Measurements from ENCODE around the gene PRSS53. TPM values are rescaled to one million over a fixed set of nuclear protein-coding genes. Genes with fewer than 3 reads are reported as not detected.

The PRSS53 gene
- total RNA-seq, 1 experiment from 2014 or later: 1.3 TPM

- peak; percentile 92 for DNase-seq
Observed at GRCh38 chr16:31093132-31093703, 4.5 kb upstream of the PRSS53 start.

DNA sequence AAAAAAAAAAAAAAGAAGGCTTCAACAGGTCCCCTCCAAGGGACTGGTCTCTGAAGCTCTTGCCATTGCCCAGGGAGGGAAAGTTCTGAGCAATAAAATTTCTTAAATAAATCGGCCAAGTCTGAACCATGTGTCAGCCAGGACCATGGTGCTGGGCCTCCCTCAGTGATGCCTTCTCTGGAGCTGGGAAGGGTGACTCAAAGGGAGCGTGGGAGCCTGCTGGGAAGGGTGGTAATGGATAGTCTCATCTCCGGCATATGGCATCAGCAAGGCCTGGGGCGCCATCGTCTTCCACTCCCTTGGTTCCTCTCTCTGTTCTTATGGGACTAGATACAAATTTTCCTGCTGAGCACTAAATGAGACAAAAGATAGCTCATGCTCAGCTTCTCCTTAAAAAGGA is 3.6 kb upstream of the PRSS53 start:
- peak; percentile 16 for DNase-seq
- Histone ChIP-seq H3K4me3 (ENCODE audit: insufficient read depth, low read depth, low read length) (no peak overlapping the region), H3K27me3 (ENCODE audit: control insufficient read depth, insufficient read depth, low read length) (no peaks in the 10 kb centered on the region), H3K36me3 (replicated peaks; ENCODE audit: control insufficient read depth, insufficient read depth, low read length) (peaks cover 12% of the 10 kb centered on the region)

More at GRCh38 chr16:31093132-31093703, 4.5 kb upstream of the PRSS53 start:
- Histone ChIP-seq H3K36me3 (replicated peaks; ENCODE audit: control insufficient read depth, insufficient read depth, low read length) (peaks cover 12% of the 10 kb centered on the region), H3K27me3 (ENCODE audit: control insufficient read depth, insufficient read depth, low read length) (no peaks in the 10 kb centered on the region), H3K4me3 (ENCODE audit: insufficient read depth, low read depth, low read length) (peak overlapping the region; percentile 95)

- no peaks in the 10 kb centered on the region for H3K27me3 ChIP-seq (ENCODE audit: control insufficient read depth, insufficient read depth, low read length)
- H3K36me3 ChIP-seq (replicated peaks; ENCODE audit: control insufficient read depth, insufficient read depth, low read length): peaks cover 12% of the 10 kb centered on the region
- DNase-seq: no peak
- H3K4me3 ChIP-seq (ENCODE audit: insufficient read depth, low read depth, low read length): no peak overlapping the region
Observed at GRCh38 chr16:31090540-31090939, 1.8 kb upstream of the PRSS53 start.

- DNase-seq: no peak
- Histone ChIP-seq H3K4me3 (ENCODE audit: insufficient read depth, low read depth, low read length) (no peak overlapping the region), H3K27me3 (ENCODE audit: control insufficient read depth, insufficient read depth, low read length) (no peaks in the 10 kb centered on the region), H3K36me3 (replicated peaks; ENCODE audit: control insufficient read depth, insufficient read depth, low read length) (peaks cover 12% of the 10 kb centered on the region)
Observed at GRCh38 chr16:31089199-31089598, 456 bp upstream of the PRSS53 start.

DNA sequence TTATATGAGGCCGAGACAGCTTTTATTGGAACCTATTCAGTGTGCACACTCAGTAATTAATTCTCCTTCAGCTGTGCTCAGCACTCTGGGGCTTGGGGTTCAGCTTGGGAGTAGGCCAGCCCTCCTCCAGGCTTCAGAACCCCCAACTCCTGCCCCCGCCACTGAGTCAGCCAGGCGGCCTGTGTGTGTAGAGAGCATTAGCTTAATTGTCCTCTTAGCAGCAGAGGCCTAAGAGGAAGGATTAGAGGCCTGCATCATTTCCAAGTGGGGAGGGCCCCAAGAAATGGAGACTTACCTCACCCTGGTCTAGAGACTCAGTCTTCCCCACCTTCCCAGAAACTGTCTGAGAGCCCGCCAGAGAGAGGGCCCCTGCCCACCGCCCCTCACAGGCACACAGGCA is 772 bp downstream of the PRSS53 start:
- DNase-seq: no peak
- Histone ChIP-seq H3K4me3 (ENCODE audit: insufficient read depth, low read depth, low read length) (no peak overlapping the region), H3K27me3 (ENCODE audit: control insufficient read depth, insufficient read depth, low read length) (no peaks in the 10 kb centered on the region), H3K36me3 (replicated peaks; ENCODE audit: control insufficient read depth, insufficient read depth, low read length) (peaks cover 12% of the 10 kb centered on the region)

GRCh38 chr16:31087481-31087880 is 1.3 kb downstream of the PRSS53 start:
- DNase-seq: no peak
- Histone ChIP-seq H3K27me3 (ENCODE audit: control insufficient read depth, insufficient read depth, low read length) (no peaks in the 10 kb centered on the region), H3K4me3 (ENCODE audit: insufficient read depth, low read depth, low read length) (no peak overlapping the region), H3K36me3 (replicated peaks; ENCODE audit: control insufficient read depth, insufficient read depth, low read length) (peaks cover 12% of the 10 kb centered on the region)

GRCh38 chr16:31086629-31086906 is 2.2 kb downstream of the PRSS53 start:
- H3K4me3 ChIP-seq (ENCODE audit: insufficient read depth, low read depth, low read length): no peak overlapping the region
- DNase-seq: no peak
- no peaks in the 10 kb centered on the region for H3K27me3 ChIP-seq (ENCODE audit: control insufficient read depth, insufficient read depth, low read length)
- peaks cover 13% of the 10 kb centered on the region for H3K36me3 ChIP-seq (replicated peaks; ENCODE audit: control insufficient read depth, insufficient read depth, low read length)

DNA sequence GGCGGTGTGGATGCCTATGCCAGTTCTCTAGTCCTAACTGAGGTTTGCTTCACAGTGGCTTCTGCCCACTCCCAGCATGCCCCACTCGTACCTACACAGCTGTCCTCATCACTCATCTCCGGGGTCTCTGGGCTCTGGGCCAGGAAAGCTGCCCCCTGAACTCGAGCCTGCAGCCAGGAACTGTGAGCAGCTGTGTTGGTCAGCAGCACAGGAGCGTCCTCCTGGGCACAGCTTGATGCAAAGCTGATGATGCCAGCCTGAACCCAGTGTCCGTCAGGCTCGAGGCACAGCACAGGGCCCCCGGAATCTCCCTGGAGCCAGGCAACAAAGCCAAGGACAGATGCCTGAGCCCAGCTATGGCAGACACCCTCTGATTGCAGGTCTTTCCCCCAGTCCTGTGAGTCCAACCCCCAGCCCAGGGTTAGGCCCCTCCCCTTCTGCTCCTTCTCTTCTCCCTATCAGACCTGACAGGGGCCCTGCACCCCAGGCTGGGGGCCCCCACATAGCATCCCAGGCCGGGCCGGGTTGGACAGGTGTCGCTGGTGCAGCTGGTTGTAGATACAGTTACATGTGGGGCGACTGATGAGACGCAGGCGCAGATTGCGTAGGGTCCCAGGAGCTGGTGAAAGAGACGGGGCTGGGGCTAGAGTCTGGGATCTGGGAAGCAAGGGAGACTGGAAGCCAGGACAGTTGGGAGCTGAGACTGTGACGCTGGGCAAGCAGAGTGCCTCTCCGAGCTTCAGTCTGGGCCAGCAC is 2.7 kb downstream of the PRSS53 start:
- Histone ChIP-seq H3K4me3 (ENCODE audit: insufficient read depth, low read depth, low read length) (no peak overlapping the region), H3K36me3 (replicated peaks; ENCODE audit: control insufficient read depth, insufficient read depth, low read length) (peaks cover 11% of the 10 kb centered on the region), H3K27me3 (ENCODE audit: control insufficient read depth, insufficient read depth, low read length) (no peaks in the 10 kb centered on the region)
- no peak for DNase-seq

- Histone ChIP-seq H3K36me3 (replicated peaks; ENCODE audit: control insufficient read depth, insufficient read depth, low read length) (peaks cover 11% of the 10 kb centered on the region), H3K4me3 (ENCODE audit: insufficient read depth, low read depth, low read length) (no peak overlapping the region), H3K27me3 (ENCODE audit: control insufficient read depth, insufficient read depth, low read length) (no peaks in the 10 kb centered on the region)
- DNase-seq: no peak
Observed at GRCh38 chr16:31085411-31085810, 3.3 kb downstream of the PRSS53 start.

GRCh38 chr16:31084584-31085302 is 4.0 kb downstream of the PRSS53 start:
- no peaks in the 10 kb centered on the region for H3K27me3 ChIP-seq (ENCODE audit: control insufficient read depth, insufficient read depth, low read length)
- peak; percentile 70 for DNase-seq
- H3K36me3 ChIP-seq (replicated peaks; ENCODE audit: control insufficient read depth, insufficient read depth, low read length): peaks cover 11% of the 10 kb centered on the region
- no peak overlapping the region for H3K4me3 ChIP-seq (ENCODE audit: insufficient read depth, low read depth, low read length)

- Histone ChIP-seq H3K36me3 (replicated peaks; ENCODE audit: control insufficient read depth, insufficient read depth, low read length) (peaks cover 15% of the 10 kb centered on the region), H3K4me3 (ENCODE audit: insufficient read depth, low read depth, low read length) (no peak overlapping the region), H3K27me3 (ENCODE audit: control insufficient read depth, insufficient read depth, low read length) (no peaks in the 10 kb centered on the region)
- DNase-seq: peak; percentile 51
Observed at GRCh38 chr16:31083981-31084380, 4.8 kb downstream of the PRSS53 start.

DNA sequence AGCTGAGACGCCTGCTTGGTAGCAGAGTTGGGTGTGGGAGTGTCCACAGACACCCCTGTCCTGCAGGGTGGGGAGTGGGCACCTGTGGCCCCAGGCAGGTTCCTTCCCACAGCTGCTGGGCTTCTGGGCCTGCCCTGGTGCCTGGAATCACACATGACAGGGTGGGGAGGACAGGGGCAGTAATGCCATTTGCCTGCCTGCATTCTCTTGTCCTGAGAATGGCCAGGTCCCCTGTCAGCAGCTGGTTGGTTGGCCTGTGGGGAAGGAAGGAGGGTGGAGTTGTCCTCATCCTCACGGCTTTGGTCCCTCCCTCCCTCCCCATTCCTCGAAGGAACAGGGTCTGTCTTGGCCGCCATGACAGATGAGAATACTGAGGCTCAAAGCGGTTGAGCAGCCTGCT is 5.2 kb downstream of the PRSS53 start:
- peaks cover 18% of the 10 kb centered on the region for H3K36me3 ChIP-seq (replicated peaks; ENCODE audit: control insufficient read depth, insufficient read depth, low read length)
- DNase-seq: peak; percentile 57

GRCh38 chr16:31083081-31083480 is 5.7 kb downstream of the PRSS53 start:
- H3K27me3 ChIP-seq (ENCODE audit: control insufficient read depth, insufficient read depth, low read length): no peaks in the 10 kb centered on the region

More for the DNA sequence above, 5.2 kb downstream of the PRSS53 start:
- Histone ChIP-seq H3K27me3 (ENCODE audit: control insufficient read depth, insufficient read depth, low read length) (no peaks in the 10 kb centered on the region), H3K4me3 (ENCODE audit: insufficient read depth, low read depth, low read length) (no peak overlapping the region)

GRCh38 chr16:31082368-31083045 is 6.2 kb downstream of the PRSS53 start:
- DNase-seq: peak; percentile 58
- no peak overlapping the region for H3K4me3 ChIP-seq (ENCODE audit: insufficient read depth, low read depth, low read length)
- peaks cover 26% of the 10 kb centered on the region for H3K36me3 ChIP-seq (replicated peaks; ENCODE audit: control insufficient read depth, insufficient read depth, low read length)
- no peaks in the 10 kb centered on the region for H3K27me3 ChIP-seq (ENCODE audit: control insufficient read depth, insufficient read depth, low read length)

More at GRCh38 chr16:31083081-31083480, 5.7 kb downstream of the PRSS53 start:
- DNase-seq: peak; percentile 46
- H3K36me3 ChIP-seq (replicated peaks; ENCODE audit: control insufficient read depth, insufficient read depth, low read length): peaks cover 22% of the 10 kb centered on the region
- H3K4me3 ChIP-seq (ENCODE audit: insufficient read depth, low read depth, low read length): no peak overlapping the region
